Measurements from ENCODE around the gene ULK4.
A peak's percentile ranks its signal among the peaks of the same experiment; 100 is the strongest.
"Not testable (repeated sequence)": the region's sequence is repeated elsewhere in the genome, so short reads cannot be mapped to it uniquely, and the experiment has no call there.

Gene ULK4

DNA sequence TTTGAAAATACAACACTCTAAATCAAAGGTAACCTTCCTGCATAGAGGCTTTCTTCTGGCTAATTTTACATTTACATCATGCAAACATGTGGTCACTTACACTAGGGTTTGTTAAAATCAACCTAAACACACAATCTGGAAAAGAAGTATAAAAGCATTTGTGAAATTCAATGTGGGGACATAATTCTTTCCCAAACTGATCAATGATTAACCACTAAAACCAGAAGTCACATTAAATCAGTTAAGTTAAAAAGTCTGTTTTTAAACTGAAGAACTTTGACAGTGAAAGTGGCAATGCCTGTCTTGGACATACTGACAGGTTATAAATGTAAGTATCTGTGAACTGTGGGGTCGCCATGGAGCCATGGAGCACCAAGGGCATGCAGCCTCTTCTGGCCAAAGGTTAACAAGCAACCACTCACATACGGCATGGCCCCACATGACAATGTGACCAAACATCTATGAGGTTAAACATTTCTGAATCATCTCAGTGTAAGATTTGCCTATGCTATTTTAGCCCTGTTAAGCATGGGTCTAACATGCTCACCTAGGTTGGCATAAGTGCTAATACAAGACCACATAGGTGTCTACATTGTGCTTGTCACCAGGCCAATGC is 484.4 kb downstream of the ULK4 start:
- DNase-seq, result no peak

DNA sequence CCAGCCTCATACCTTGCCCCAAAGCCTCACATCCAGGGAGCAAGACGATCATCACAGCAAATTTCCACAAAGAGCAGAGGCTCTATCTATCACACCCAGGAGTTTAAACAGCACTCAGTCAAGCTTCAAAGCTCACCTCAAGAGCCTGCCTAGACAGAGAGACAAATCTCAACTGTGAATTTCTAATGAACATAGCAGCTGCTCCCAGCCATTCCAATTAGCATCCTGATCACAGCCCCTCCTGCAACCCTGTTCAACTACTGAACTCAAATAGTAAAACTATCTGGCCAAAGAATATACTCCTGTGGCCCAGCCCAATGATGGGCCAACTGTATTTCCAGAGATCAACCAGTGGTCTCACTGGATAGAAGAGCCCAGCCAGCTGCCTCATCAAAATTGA is 492.8 kb downstream of the ULK4 start:
- no peak for DNase-seq

DNA sequence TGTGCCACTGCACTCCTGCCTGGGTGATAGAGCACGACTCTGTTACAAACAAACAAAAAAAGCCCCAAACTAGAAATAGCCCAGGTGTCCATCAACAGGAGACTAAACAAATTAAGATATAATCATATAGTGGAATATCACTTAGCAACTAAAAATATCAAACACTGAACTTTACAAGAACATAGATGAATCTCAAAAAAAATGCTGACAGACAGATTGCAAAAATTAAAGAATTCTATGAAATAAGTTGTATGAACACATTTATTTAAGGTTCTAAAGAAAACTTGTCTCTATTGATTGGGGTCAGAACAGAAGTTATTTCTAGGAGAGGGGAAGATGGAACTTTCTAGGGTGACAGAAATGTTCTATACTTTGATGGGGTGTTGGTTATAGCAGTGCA is 494.4 kb downstream of the ULK4 start:
- no peak for DNase-seq

DNA sequence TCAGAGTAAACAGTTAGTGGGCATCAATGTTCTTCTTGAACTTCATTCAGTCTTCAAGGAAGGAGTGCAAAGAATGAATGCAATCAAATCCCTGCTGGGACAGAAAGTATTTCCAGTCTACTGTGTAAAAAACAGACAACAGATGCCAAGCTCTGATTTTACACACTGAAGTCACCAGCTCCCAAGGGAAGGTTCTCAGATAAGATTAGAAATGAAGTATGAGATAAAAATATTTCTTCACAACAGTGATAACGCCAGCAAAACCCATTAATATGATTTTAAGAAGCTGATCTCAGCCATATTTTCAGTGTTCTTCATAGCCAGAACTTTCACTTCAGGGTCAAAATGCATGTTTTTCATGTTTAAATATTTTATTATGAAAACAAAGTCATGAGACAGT is 497.0 kb downstream of the ULK4 start:
- DNase-seq, result peak; percentile 20

DNA sequence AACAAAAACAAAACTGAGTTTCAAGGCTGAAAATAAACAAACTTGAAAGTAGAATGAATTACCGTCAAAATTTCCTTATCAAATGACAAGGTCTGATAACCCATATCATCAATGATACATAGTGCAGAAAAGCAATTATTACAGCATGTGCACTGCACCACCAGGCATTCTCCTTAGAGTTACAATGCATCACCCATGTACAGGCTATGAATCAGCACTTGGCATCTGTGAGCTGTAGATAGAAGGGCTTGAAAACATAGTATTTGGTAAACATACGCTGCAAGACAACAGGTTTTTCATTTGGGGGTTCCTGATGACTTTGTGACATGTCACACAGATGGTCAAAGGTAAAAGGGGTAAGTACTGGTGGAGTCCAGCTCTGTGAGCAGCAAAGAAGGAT is 497.5 kb downstream of the ULK4 start:
- no peak for DNase-seq

DNA sequence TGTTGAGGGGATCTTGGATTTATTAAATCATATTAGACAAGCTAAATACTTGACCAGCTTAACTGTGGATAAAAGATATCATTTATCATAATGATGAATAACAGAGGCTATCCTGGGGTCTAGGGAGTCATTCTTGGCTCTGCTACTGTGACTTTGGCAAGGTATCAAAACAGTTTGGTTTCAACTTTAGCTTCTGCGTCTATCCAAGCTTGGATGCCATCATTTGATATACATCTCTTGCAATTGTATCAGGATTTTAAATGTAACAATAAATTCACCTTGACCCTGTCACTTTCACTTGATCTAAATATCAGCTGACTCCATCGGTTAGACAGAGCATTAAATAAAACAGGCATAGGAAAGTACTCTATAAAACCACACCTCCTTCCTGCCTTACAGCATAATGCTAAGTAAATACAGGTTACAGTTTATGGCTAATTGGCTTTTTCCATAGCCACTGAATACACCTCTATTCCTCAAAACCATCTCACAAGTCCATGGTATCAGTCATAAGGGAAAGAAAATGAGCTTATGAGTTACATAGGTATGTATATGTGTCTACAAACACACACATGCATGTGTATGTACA is 499.7 kb downstream of the ULK4 start:
- no peak for DNase-seq

DNA sequence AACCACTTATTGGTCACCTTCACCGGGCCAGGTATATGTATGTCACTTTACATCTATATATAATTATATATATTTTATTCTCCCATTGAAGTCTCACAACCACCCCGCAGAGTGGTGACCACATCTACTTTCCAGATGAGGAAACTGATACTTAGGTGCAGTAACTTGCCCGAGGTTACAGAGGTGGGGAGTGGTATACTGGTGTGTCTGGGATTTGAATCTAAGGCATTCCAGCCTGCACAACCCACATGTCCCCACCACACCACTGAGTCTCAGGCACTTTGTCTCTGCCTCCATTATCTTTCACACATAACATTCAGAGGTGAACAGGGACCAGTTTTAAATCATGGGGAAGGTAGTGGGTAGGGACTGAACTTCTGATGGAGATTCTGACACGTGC is 501.2 kb downstream of the ULK4 start:
- DNase-seq, result no peak

DNA sequence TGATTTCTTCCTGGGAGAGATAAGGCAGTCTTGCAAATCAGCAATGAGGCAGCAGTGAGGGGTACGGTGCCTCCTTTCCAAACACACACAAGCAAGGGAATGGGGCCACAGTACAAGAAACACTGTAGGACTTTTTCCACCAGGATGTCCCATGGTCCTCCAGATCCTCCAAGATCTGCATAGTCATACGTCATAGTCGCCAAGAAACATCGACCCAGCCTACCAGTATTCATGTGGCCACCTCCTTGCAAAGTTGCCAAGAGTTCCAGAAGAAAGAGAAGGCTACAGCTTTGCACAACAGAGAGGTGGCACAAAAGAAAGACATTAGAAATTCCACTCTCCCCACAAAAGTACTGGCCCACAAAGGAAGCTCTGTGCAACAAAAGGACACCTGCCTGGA is 504.7 kb downstream of the ULK4 start:
- no peak for DNase-seq

DNA sequence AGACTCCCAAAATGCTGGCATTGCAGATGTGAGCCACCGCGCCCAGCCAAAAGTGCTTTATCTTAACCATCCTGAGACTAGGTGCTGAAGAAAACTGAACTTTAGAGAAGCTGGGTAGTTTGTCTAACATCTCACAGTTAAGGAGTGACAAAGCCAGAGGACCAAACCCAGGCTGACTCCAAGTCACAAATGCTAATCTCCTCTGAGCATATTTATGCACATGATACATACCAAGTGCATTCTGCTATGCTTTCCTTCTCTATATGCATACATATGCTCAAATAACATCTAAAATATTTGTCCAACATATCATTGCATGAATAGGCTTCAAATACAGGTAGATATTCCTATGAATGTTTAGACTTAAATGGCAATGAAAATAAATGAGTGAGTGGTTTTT is 505.7 kb downstream of the ULK4 start:
- DNase-seq, result no peak

DNA sequence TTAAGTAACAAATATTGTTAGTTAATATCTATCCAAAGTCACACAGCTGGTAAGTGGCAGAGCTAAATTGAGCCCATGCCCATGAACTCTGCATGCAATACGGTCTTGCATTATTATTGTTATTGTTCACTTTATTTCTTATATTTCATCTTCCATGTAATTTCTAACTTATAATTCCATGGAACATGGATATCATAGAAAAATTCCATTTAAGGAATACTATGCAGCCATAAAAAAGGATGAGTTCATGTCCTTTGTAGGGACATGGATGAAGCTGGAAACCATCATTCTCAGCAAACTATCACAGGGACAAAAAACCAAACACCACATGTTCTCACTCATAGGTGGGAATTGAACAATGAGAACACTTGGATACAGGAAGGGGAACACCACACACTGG is 508.3 kb downstream of the ULK4 start:
- DNase-seq, result not testable (repeated sequence)

DNA sequence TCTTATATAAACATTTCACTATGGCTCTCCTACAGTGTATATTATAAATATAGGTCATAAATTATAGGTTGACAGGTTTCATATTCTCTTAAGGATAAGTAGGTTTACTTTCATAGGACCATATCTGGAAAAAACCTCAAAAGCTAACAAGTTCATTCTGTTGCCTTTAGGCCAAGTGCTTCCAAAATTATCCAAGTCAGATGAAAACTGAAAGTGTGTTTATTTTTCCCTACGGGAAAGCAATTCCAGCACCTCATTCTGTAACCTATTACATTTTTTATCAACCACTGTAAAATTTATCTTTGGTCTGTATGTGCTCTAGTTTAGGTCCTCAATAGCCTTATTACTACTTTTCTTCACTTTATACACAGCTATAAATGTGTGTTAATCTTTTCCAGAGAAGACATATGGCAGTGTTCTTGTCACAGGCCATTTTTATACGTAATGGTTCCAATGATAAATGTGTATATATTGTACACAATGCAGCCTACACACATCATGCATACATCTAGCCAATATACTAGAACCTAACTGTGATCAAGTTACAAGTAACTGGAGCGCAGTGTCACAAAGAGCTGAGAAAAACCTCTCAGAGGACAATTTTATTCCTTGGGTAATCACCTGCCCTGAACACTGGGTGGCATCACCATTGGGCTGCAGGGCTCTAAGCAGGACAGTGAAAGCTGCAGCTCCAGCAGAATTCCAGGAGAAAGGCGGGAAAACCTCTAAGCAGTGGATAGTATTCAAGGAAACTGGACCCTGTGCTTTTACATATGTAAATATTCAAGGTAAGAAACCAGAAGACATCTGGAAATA is 511.3 kb downstream of the ULK4 start:
- DNase-seq, result no peak

DNA sequence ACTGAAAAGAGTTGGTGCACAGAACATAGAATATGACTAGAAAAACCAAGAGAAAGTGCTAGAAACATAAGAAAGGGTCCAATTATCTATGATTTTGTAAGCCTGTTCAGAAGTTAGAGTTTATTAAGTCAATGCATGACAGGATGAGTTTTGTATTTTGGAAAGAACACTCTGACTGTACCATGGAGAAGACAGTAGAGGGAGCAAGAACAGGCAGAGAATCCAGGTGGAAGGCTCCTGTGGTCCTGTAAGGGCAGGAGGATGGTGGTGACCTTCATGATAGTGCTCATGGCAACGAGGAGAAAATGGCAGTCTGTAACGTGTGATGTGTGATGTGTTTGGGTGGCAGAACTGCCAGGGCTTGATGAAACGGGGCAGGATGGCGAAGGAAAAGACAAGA is 513.5 kb downstream of the ULK4 start:
- no peak for DNase-seq

DNA sequence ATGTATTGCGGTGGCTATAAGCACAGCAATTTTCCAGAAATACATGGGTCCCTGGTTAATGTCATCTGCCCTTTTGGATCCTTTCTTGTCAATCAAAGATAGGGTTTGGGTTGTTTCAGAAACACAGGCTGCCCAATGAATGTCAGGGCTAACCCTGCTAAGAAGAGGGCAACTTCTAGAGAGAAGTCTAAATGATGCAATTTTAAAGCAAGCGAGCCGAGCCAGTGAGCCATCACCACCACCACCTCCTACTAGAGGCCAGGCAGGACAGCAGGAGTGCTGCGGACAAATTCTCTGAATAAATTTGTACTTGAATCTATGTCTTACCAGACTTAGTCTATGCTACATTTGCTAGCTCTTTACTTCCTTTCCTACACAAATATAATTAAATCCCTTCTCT is 514.2 kb downstream of the ULK4 start:
- no peak for DNase-seq

DNA sequence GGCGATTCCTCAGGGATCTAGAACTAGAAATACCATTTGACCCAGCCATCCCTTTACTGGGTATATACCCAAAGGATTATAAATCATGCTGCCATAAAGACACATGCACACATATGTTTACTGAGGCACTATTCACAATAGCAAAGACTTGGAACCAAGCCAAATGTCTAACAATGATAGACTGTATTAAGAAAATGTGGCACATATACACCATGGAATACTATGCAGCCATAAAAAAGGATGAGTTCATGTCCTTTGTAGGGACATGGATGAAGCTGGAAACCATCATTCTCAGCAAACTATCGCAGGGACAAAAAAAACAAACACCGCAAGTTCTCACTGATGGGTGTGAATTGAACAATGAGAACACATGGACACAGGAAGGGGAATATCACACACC is 515.6 kb downstream of the ULK4 start:
- not testable (repeated sequence) for DNase-seq

DNA sequence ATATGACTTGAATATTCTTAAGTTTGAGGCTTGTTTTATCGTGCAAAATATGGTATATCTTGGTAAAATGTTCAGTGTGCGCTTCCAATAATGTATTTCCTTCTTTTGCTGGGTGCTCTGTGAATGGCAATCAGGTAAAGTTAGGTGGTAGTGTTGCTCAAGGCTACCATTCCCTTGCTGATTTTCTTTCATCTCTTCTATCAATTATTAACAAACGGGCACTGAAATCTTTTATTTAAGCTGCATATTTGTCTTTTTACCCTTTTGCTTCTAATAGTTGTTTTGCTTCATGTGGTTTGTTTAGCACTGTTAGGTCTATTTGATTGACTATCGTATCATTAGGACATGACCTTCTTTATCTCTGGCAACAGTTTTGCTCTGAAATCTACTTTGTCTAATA is 520.3 kb downstream of the ULK4 start:
- no peak for DNase-seq

DNA sequence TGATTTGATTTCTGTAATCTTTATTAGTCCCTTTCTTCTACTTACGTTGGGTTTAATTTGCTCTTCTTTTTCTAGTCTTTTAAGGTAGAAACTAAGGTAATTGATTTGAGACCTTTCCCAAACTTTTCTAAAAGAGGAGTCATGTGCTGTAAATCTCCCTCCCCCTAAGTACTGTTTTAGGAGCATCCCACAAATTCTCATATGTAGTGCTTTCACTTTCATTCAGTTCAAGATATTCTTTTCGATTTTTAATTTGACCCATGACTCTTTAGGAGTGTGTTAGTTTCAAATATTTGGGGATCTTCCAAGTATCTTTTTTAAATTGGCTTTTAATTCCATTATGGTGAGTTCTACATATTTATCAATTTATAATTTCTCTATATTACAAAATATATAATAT is 520.8 kb downstream of the ULK4 start:
- DNase-seq, result no peak

DNA sequence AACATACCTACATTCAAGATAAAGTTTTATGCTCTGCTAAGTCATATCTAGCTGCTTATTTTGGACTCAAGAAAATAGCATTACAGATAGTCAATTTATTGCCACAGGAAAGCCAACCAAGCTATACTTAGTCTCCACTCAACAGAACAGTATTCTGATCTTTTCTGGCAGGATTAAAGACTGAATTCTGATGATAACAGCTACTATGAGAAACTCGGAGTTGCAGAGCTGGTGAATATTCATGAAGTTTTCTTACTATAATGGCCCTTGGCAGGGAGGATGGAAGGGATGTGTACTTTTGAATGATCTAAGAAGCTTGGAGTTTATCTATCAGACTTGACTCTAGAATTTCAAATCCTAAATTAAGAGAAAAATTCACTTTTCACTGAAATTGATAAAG is 524.9 kb downstream of the ULK4 start:
- DNase-seq, result no peak

DNA sequence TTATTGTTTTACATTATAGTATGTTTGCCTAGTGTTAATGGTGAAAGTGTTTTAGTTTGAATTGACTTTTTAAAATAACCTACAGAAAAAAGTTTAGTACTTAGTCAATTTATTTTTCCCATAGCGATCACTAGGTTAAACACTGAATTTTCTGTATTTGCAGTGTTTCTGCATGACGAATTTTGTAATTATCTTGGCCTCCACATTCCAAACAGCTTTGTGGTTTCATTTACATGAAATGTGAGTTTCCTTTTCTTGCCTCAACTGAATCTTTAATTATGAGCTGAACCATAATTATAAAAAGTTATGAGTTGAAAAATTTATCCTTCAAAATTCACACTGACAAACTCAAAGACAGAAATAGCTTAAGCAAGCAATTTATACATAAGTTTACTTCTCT is 527.1 kb downstream of the ULK4 start:
- no peak for DNase-seq

DNA sequence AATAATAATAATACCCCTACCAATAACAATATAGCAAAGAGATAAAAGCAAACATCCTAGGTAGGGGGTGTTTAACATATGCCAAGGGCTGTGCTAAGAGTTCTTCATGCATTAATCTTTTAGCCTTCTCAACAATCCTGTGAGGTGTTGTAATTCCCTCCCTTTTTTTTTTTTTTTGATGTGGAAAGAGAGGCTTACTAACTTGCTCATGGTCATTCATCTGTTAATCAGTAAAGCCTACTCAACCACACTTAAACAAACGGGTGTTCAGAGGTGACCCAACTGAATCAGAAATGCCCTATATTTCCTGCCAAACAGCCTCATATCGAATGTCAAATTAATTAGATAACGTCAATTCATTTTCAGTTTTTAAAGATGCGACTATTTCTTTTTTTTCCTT is 530.5 kb downstream of the ULK4 start:
- DNase-seq, result no peak

DNA sequence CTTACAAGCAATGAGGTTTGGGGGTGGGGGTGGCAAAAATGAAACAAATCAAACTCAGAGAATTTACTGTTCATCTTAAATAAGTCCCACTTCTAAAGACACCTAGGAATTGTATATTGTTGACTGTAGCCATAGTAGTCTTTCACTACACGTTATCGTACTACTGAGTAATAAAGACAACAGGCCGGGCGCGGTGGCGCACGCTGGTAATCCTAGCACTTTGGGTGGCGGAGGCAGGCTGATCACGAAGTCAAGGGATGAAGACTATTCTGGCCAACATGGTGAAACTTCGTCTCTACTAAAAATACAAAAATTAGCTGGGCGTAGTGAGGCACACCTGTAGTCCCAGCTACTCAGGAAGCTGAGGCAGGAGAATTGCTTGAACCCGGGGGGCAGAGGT is 531.0 kb downstream of the ULK4 start:
- no peak for DNase-seq

DNA sequence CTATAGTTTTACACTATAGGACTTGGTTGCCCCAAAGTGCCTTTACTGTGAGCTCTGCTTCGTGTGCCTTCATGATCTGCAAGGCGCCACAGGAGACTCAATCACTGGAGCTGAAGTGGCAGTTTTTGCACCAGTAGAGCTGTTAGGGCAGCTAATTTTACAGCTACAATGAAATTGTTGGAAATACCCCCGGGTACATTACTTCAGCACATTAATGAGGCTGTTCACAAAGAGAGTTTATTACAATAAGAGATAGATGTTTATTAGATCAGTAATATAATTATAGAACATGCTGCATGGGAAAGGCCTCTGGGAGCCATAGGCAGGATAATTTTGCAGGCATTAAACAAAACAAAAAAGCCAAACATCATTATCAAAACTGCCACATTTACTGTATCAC is 531.5 kb downstream of the ULK4 start:
- DNase-seq, result no peak

DNA sequence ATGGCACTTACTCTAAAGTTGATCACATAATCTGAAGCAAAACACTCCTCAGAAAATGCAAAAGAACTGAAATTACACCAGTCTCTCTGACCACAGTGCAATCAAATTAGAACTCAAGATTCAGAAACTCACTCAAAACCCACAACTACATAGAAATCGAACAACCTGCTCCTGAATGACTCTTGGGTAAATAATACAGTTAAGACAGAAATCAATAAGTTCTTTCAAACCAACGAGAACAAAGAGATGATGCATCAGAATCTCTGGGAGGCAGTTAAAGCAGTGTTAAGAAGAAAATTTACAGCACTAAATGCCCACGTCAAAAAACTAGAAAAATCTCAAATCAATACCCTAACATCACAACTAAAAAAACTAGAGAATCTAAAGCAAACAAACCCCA is 535.4 kb downstream of the ULK4 start:
- no peak for DNase-seq

DNA sequence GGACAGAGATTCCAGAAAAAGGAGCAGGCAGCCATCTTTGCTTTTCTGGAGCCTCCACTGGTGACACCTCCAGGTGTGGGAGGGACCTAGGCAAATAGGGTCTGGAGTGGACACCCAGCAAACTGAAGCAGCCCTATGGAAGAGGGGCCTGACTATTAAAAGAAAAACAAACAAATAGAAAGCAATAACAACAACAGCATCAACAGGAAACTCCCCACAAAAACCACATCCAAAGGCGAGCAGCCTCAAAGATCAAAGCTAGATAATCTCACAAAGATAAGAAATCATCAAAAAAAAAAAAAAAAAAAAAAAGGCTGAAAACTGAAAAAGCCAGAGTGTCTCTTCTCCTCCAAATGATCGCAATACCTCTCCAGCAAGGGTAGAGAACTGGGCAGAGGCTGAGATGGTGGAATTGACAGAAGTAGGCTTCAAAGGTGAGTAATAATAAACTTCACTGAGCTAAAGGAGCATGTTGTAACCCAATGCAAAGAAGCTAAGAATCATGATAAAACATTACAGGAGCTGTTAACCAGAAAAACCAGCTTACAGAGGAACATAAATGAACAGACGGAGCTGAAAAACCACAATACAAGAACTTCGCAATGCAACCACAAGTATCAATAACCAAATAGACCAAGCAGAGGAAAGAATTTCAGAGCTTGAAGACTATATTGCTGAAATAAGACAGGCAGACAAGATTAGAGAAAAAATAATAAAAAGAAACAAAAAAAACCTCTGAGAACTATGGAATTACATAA is 537.2 kb downstream of the ULK4 start:
- no peak for DNase-seq

DNA sequence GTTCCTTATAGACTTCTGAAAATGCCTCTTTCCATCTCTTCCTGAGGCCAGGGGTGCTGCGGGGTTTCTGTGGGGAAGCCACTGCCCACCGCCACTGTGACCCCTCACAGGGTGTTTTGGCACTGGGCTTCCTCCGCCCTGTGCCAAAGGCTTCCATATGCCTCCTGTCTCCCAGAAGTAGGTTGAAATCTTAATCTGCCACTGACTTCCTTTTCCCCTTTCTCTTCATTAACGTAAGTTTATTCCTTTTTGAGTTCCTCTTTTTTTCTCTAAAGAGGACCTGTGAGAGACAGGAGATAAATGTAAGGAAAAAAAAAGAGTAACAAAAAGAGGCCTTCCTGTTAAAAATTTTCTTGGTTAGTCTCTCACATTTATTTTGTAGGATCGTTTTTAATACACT is 542.1 kb downstream of the ULK4 start:
- DNase-seq, result no peak
